Testis (tissue), 3 donors: ENCODE results near the gene ZNF330. TPM values are rescaled to one million over a fixed set of nuclear protein-coding genes. Genes with fewer than 3 reads are reported as not detected.
"Not testable (repeated sequence)": the region's sequence is repeated elsewhere in the genome, so short reads cannot be mapped to it uniquely, and the experiment has no call there.

Experiments
- DNase-seq: peaks from one replicate; pipeline ENCODE4 v3.0.0-alpha.2; 2019
- H3K27ac ChIP-seq, 2 donors: fragments of 200-600 bp; sonication (generic); one replicate each; pipeline ENCODE4 v1.5.1; 2019
- H3K27me3 ChIP-seq: fragments of 200-600 bp; sonication (generic); one replicate; pipeline ENCODE4 v1.5.1; 2019
- H3K36me3 ChIP-seq: fragments of 200-600 bp; sonication (generic); one replicate; pipeline ENCODE4 v1.5.1; 2017; ENCODE audit warnings: low read depth; ENCODE audit errors: missing control alignments
- H3K4me1 ChIP-seq: fragments of 200-600 bp; sonication (generic); one replicate; pipeline ENCODE4 v1.5.1; 2019
- H3K4me3 ChIP-seq, 2 donors: fragments of 200-600 bp; sonication (generic); one replicate each; pipeline ENCODE4 v1.5.1; 2017 to 2019
- H3K9me3 ChIP-seq: fragments of 200-600 bp; sonication (generic); one replicate; pipeline ENCODE4 v1.5.1; 2017
- CTCF ChIP-seq, 3 experiments: fragments of 450-650 bp in 2 of 3; fragments of 200-600 bp in 1 of 3; sonication (generic) in 1 of 3; IDR thresholded peaks; one replicate each; pipeline ENCODE4 v1.5.1; 2016 to 2019; ENCODE audit warnings: antibody characterized with exemption in 3 of 3, mild to moderate bottlenecking in 2 of 3, moderate library complexity in 1 of 3
- POLR2A ChIP-seq: fragments of 450-650 bp; IDR thresholded peaks from one replicate; pipeline ENCODE4 v1.6.1; 2017; ENCODE audit warnings: antibody characterized with exemption, mild to moderate bottlenecking, moderate library complexity
- WGBS, 2 donors: methylation state at CpG; one replicate each; pipeline ENCODE4 v1.1.5; 2018; 5-methylcytosine and 5-hydroxymethylcytosine counted together
- intact Hi-C: fragments of 100-400 bp; cut with DNase I; formaldehyde crosslinking; loops from one replicate; pipeline ENCODE4 v1.15.1; 2023; ENCODE audit warnings: low total_unique reads
- polyA plus RNA-seq: library from polyadenylated mRNA; stranded (reverse); fragments of 350-450 nt; fragmentation: Illumina TruSeq; extraction: RNeasy Lipid Tissue Mini Kit (QIAGEN cat#74804); gene quantifications from one replicate; pipeline ENCODE4 v1.2.3, GENCODE V29; 2014; ENCODE audit warnings: low read depth, low replicate concordance; ENCODE audit not compliant: insufficient read depth
- total RNA-seq, 2 donors: library from RNA; depleted of rRNA; stranded (reverse); fragments of >200 nt; gene quantifications; one replicate each; pipeline ENCODE4 v1.2.3, GENCODE V29; 2016

The ZNF330 gene
- total and polyA plus RNA-seq, 3 donors from 2014 or later: 20.6 to 42.0 (median 22.8) TPM

- no peak overlapping the region for H3K4me3 ChIP-seq
- TF ChIP-seq POLR2A: no peak
- TF ChIP-seq CTCF (IDR thresholded peaks at IDR 0.05): no peak
- H3K27me3 ChIP-seq: no peaks in the 10 kb centered on the region
- H3K9me3 ChIP-seq: no peaks in the 10 kb centered on the region
- H3K36me3 ChIP-seq: no peaks in the 10 kb centered on the region
- intact Hi-C loops: no loop called here
- no peak for DNase-seq
- H3K27ac ChIP-seq: no peak overlapping the region
- H3K4me1 ChIP-seq: no peaks in the 10 kb centered on the region
- WGBS, 2 donors: 88 to 95% methylated on average over 2 of the region's 2 CpGs
These were observed 39.5 kb upstream of the ZNF330 start for GRCh38 chr4:141180991-141181761.

- H3K27ac ChIP-seq, H3K36me3 ChIP-seq, DNase-seq, H3K4me3 ChIP-seq, intact Hi-C loops, H3K27me3 ChIP-seq, H3K9me3 ChIP-seq, H3K4me1 ChIP-seq: not testable (repeated sequence)
- WGBS, 2 donors: 69 to 74% methylated on average over 2 of the region's 2 CpGs
These were observed 37.2 kb upstream of the ZNF330 start for GRCh38 chr4:141183491-141183890.

GRCh38 chr4:141192564-141192963, 28.1 kb upstream of the ZNF330 start:
- Histone ChIP-seq H3K36me3 (no peaks in the 10 kb centered on the region), H3K9me3 (no peaks in the 10 kb centered on the region), H3K4me3 (no peak overlapping the region), H3K27ac (no peak overlapping the region), H3K27me3 (no peaks in the 10 kb centered on the region), H3K4me1 (no peaks in the 10 kb centered on the region)
- no peak for DNase-seq
- intact Hi-C loops: no loop called here
- WGBS, 2 donors: 97 to 98% methylated on average over 2 of the region's 2 CpGs
- TF ChIP-seq CTCF (IDR thresholded peaks at IDR 0.05): no peak
- no peak for TF ChIP-seq POLR2A

GRCh38 chr4:141193516-141194034, 27.1 kb upstream of the ZNF330 start:
- WGBS, 2 donors: 48 to 67% methylated on average over 2 of the region's 2 CpGs
- H3K27me3 ChIP-seq: no peaks in the 10 kb centered on the region
- intact Hi-C loops: no loop called here
- no peaks in the 10 kb centered on the region for H3K36me3 ChIP-seq
- H3K4me3 ChIP-seq: no peak overlapping the region
- no peaks in the 10 kb centered on the region for H3K4me1 ChIP-seq
- H3K9me3 ChIP-seq: no peaks in the 10 kb centered on the region
- DNase-seq: no peak
- no peak for TF ChIP-seq POLR2A
- TF ChIP-seq CTCF (IDR thresholded peaks at IDR 0.05): no peak
- H3K27ac ChIP-seq: no peak overlapping the region

GRCh38 chr4:141195095-141195707, 25.5 kb upstream of the ZNF330 start:
- Histone ChIP-seq H3K27ac (no peak overlapping the region), H3K4me1 (no peaks in the 10 kb centered on the region), H3K36me3 (no peaks in the 10 kb centered on the region), H3K27me3 (no peaks in the 10 kb centered on the region), H3K4me3 (no peak overlapping the region), H3K9me3 (no peaks in the 10 kb centered on the region)
- TF ChIP-seq POLR2A (no peak), CTCF (IDR thresholded peaks at IDR 0.05) (no peak)
- whole genome bisulfite sequencing, 2 donors: 55 to 87% methylated on average over 2 of the region's 2 CpGs
- intact Hi-C loops: no loop called here
- no peak for DNase-seq
